Ovary (tissue), 9 donors: Measurements from ENCODE around the gene SEMA4B. TPM values are rescaled to one million over a fixed set of nuclear protein-coding genes. Genes with fewer than 3 reads are reported as not detected.
A peak's percentile ranks its signal among the peaks of the same experiment; 100 is the strongest.

Experiments used
- DNase-seq, 5 donors: peaks; one replicate each; pipeline ENCODE4 v3.0.0-alpha.2; 2019 to 2020
- H3K27ac ChIP-seq, 2 donors: fragments of 200-600 bp; one replicate each; pipeline versions ENCODE4 v1.5.1 to v1.8.0; 2019 to 2022
- H3K27me3 ChIP-seq: fragments of 200-600 bp; one replicate; pipeline ENCODE4 v1.8.0; 2022
- H3K36me3 ChIP-seq: fragments of 200-600 bp; sonication (generic); one replicate; pipeline ENCODE4 v1.5.1; 2019
- H3K4me1 ChIP-seq: one replicate; pipeline ENCODE4 v1.8.1; 2013; ENCODE audit warnings: mild to moderate bottlenecking, moderate library complexity; ENCODE audit not compliant: insufficient read depth
- H3K4me3 ChIP-seq: fragments of 200-600 bp; sonication (generic); one replicate; pipeline ENCODE4 v1.5.1; 2017
- H3K9me3 ChIP-seq, 2 donors: fragments of 200-600 bp in 1 of 2; sonication (generic) in 1 of 2; one replicate each; pipeline versions ENCODE4 v1.5.1 to v1.8.1; 2013 to 2019; ENCODE audit warnings: mild to moderate bottlenecking in 1 of 2, moderate library complexity in 1 of 2
- EP300 ChIP-seq: sonication (generic); formaldehyde crosslinking; IDR thresholded peaks from one replicate; pipeline ENCODE4 v1.6.1; 2017; ENCODE audit warnings: antibody characterized with exemption
- POLR2A ChIP-seq: fragments of 450-650 bp; IDR thresholded peaks from one replicate; pipeline ENCODE4 v1.6.1; 2017; ENCODE audit warnings: antibody characterized with exemption, mild to moderate bottlenecking, moderate library complexity
- WGBS, 3 donors: extraction: QIAGEN DNeasy Blood & Tissue Kit in 1 of 3; methylation state at CpG; one replicate each; pipeline versions ENCODE4 v1.1.5 to v1.1.7; 2013 to 2017; 5-methylcytosine and 5-hydroxymethylcytosine counted together
- intact Hi-C, 4 donors: fragments of 100-400 bp; cut with DNase I; formaldehyde crosslinking; loops; one replicate each; pipeline versions ENCODE4 v1.11.0 to v1.15.1; 2022 to 2023
- polyA plus RNA-seq, 2 donors: library from polyadenylated mRNA; stranded (reverse); fragments of 200-250 nt in 1 of 2; fragments of 350-450 nt in 1 of 2; fragmentation: Illumina TruSeq in 1 of 2; extraction: RNeasy Lipid Tissue Mini Kit (QIAGEN cat#74804) in 1 of 2; gene quantifications; one replicate each; pipeline ENCODE4 v1.2.3, GENCODE V29; 2013 to 2014
- total RNA-seq, 7 donors: library from RNA; depleted of rRNA in 2 of 7; stranded (reverse); fragments of >200 nt in 2 of 7; fragmentation: NEBNext Ultra II Directional in 3 of 7; extraction: Animal tissue kit (Norgen Biotek cat#: 25700) in 3 of 7; gene quantifications; one replicate each; pipeline versions ENCODE4 v1.1.0 to v1.2.4, GENCODE V29; 2016 to 2023
- TF ChIP-seq, protein P1 (sequence below), 3 donors: fragments of 450-650 bp in 2 of 3; fragments of 200-600 bp in 1 of 3; IDR thresholded peaks; one replicate each; pipeline versions ENCODE4 v1.5.1 to v1.8.0; 2016 to 2022; ENCODE audit warnings: antibody characterized with exemption in 3 of 3, mild to moderate bottlenecking in 1 of 3
- donor health status: DM: no; HTN: no; CAD: no; lungs with moderate emphysema.
- donor health status: DM: no; HTN: no; CAD: no.
- donor health status: Bipolar disorder and iron deficiency.
- donor health status: DM: yes; HTN: yes; CAD: no.
- donor health status: DM: no; HTN: no; CAD: no.
- donor health status: DM: yes; HTN: yes; CAD: no.

The SEMA4B gene
- total and polyA plus RNA-seq, 9 donors = 12.4 to 83.8 (median 33.2) TPM

DNA sequence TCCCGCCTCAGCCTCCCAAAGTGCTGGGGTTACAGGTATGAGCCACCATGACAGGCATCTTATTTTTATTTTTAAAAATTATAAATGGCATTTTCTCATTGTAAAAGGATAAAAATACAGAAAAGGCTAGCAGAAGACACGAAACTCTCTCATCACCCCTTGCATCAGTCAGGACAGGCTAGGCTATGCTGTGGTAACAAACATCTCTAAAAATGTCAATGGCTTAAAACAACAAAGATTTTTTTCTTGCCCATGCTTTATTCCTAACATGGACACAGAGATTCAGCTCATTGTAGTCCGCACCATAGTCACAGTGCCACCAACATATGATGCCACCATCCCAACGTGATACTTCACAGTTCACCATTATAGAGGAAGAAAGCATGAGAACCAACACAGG lies 34.0 kb upstream of the SEMA4B start:
- H3K4me3 ChIP-seq = no peak overlapping the region
- WGBS, 3 donors = 94 to 96% (median 96%) methylated on average over 4 of the region's 4 CpGs
- no peaks in the 10 kb centered on the region for H3K36me3 ChIP-seq
- no peaks in the 10 kb centered on the region for H3K27me3 ChIP-seq
- no peaks in the 10 kb centered on the region for H3K4me1 ChIP-seq
- TF ChIP-seq POLR2A = no peak
- no peak for TF ChIP-seq EP300
- TF ChIP-seq, protein P1, sequence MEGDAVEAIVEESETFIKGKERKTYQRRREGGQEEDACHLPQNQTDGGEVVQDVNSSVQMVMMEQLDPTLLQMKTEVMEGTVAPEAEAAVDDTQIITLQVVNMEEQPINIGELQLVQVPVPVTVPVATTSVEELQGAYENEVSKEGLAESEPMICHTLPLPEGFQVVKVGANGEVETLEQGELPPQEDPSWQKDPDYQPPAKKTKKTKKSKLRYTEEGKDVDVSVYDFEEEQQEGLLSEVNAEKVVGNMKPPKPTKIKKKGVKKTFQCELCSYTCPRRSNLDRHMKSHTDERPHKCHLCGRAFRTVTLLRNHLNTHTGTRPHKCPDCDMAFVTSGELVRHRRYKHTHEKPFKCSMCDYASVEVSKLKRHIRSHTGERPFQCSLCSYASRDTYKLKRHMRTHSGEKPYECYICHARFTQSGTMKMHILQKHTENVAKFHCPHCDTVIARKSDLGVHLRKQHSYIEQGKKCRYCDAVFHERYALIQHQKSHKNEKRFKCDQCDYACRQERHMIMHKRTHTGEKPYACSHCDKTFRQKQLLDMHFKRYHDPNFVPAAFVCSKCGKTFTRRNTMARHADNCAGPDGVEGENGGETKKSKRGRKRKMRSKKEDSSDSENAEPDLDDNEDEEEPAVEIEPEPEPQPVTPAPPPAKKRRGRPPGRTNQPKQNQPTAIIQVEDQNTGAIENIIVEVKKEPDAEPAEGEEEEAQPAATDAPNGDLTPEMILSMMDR (IDR thresholded peaks at IDR 0.05) = no peak
- no peaks in the 10 kb centered on the region for H3K9me3 ChIP-seq
- intact Hi-C loops = no loop called here
- DNase-seq = no peak
- no peak overlapping the region for H3K27ac ChIP-seq

DNA sequence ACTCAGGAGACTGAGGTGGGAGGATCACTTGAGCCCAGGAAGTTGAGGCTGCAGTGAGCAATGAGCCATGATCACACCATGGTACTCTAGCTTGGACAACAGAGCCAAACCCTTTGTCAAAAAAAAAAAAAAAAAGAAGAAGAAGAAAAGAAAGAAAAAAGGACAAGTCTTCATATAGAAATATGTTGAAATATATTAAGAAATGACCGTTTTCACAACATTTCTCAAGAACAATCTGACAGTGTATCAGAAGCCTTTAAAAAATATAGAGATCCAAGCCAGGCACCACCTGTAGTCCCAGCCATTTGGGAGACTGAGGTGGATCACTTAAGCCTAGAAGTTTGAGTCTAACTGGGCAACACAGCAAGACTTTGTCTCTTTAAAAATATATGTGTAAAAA lies 29.5 kb upstream of the SEMA4B start:
- DNase-seq = no peak
- Histone ChIP-seq H3K4me3 (no peak overlapping the region), H3K27me3 (no peaks in the 10 kb centered on the region), H3K9me3 (no peaks in the 10 kb centered on the region), H3K4me1 (peaks cover 3% of the 10 kb centered on the region), H3K27ac (no peak overlapping the region), H3K36me3 (no peaks in the 10 kb centered on the region)
- TF ChIP-seq EP300 (no peak), POLR2A (no peak)
- TF ChIP-seq, protein P1 (IDR thresholded peaks at IDR 0.05) = no peak
- intact Hi-C loops = no loop called here
- WGBS, 3 donors = 71 to 81% (median 79%) methylated on average over 1 of the region's 1 CpG

DNA sequence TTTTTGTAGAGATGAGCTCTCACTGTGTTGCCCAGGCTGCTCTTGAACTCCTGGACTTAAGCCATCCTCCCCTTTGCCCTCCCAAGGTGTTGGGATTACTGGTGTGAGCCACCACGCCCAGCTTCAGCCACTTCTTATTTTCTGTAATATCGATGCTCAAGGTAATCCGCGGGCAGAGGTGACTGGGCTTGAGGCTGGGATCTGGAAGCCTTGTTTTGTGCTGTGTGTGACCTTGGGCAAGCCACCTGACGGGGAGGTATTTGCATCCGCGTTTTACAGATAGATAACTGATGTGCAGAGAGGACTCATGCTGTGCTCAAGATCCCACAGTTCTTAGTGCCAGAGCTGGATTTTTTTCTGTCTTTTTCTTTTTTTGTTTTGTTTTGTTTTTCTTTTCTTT lies 27.8 kb upstream of the SEMA4B start:
- H3K27me3 ChIP-seq = no peaks in the 10 kb centered on the region
- no peak overlapping the region for H3K27ac ChIP-seq
- WGBS, 3 donors = 48 to 64% (median 50%) methylated on average over 7 of the region's 7 CpGs
- DNase-seq = no peak
- H3K9me3 ChIP-seq = no peaks in the 10 kb centered on the region
- peaks cover 3% of the 10 kb centered on the region for H3K4me1 ChIP-seq
- no peaks in the 10 kb centered on the region for H3K36me3 ChIP-seq
- no peak overlapping the region for H3K4me3 ChIP-seq
- intact Hi-C loops = no loop called here
- no peak for TF ChIP-seq POLR2A
- no peak for TF ChIP-seq EP300
- TF ChIP-seq, protein P1 (IDR thresholded peaks at IDR 0.05) = no peak

DNA sequence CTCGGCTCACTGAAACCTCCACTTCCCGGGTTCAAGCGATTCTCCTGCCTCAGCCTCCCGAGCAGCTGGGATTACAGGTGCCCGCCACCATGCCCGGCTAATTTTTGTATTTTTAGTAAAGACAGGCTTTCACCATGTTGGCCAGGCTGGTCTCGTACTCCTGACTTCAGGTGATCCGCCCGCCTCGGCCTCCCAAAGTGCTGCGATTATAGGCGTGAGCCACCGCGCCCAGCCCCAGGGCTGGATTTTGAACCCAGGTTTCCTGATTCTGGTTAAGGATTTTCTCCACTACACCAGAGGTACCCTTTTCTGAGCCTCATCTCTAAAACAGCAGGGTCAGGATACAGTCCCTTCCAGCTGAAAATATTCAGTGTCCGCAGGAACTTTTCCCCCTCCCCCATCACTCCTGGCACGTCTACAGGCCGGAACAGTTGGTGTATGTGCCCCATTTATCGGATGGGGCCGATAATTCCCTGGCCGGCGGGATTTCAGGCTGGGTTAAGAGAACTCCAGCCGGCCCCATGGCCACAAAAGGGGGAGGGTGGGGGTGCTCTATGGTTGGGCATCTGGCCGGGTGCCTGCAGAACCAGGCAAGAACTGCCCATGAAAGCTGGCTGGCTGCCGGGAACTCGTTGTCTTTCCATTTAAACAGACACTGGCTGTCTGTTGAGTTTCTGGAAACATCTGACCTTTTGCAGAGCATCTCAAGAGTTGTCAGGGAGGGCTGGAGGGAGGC lies 26.8 kb upstream of the SEMA4B start:
- TF ChIP-seq, protein P1 (IDR thresholded peaks at IDR 0.05) = no peak
- TF ChIP-seq EP300 (peak; percentile 11), POLR2A (no peak)
- 51 to 58% (median 52%) methylated on average over 25 of the region's 25 CpGs for WGBS, 3 donors
- H3K36me3 ChIP-seq = no peaks in the 10 kb centered on the region
- H3K27me3 ChIP-seq = no peaks in the 10 kb centered on the region
- H3K27ac ChIP-seq = peak overlapping the region; percentile 47 to 60
- H3K4me3 ChIP-seq = no peak overlapping the region
- no peaks in the 10 kb centered on the region for H3K9me3 ChIP-seq
- DNase-seq = peak; percentile 81 to 91 (median 86)
- intact Hi-C loops = no loop called here
- H3K4me1 ChIP-seq = peaks cover 3% of the 10 kb centered on the region
